ENCODE measurements around the gene GSTK1. TPM values are rescaled to one million over a fixed set of nuclear protein-coding genes. Genes with fewer than 3 reads are reported as not detected.

GSTK1 gene
- total RNA-seq, 3 donors from 2014 or later: 196 to 242 (median 199) TPM

DNA sequence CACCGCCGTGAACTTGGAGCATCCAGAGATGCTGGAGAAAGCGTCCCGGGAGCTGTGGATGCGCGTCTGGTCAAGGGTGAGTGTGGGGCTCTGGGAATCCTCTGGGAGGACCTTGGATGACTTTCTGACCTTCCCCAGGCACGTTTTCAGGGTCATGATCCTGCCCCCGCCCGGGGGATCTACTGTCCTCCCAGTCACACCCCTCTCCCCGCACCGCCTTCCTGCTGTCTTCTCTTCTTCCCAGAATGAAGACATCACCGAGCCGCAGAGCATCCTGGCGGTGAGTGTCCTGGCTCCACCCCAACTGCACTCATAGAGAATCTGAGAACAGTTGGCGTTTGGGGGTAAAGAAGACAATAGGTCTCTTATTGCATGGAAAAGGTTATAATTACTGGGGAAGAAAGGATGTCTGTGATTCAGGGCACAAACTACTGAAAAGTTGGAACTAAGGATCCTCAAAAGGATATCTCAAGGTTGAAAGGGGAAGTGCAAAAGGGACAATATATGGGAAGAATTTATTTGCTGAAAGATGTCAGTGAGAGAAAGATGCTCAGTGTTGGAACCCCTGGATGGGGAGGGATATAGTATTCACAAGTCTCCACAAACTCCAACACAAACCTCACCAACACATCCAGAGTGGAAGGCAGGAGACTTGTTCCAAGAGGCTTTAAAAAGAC, 1.9 kb downstream of the GSTK1 start:
- no peaks in the 10 kb centered on the region for H3K9me3 ChIP-seq
- peaks cover 0 to 9% of the 10 kb centered on the region in 2 donors for H3K4me1 ChIP-seq
- H3K4me3 ChIP-seq: peak overlapping the region in 1 of 3 donors; percentile 83
- peak overlapping the region; percentile 81 to 92 for H3K27ac ChIP-seq
- TF ChIP-seq, protein P1, sequence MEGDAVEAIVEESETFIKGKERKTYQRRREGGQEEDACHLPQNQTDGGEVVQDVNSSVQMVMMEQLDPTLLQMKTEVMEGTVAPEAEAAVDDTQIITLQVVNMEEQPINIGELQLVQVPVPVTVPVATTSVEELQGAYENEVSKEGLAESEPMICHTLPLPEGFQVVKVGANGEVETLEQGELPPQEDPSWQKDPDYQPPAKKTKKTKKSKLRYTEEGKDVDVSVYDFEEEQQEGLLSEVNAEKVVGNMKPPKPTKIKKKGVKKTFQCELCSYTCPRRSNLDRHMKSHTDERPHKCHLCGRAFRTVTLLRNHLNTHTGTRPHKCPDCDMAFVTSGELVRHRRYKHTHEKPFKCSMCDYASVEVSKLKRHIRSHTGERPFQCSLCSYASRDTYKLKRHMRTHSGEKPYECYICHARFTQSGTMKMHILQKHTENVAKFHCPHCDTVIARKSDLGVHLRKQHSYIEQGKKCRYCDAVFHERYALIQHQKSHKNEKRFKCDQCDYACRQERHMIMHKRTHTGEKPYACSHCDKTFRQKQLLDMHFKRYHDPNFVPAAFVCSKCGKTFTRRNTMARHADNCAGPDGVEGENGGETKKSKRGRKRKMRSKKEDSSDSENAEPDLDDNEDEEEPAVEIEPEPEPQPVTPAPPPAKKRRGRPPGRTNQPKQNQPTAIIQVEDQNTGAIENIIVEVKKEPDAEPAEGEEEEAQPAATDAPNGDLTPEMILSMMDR (IDR thresholded peaks at IDR 0.05): no peak
- TF ChIP-seq POLR2AphosphoS5 (IDR thresholded peaks at IDR 0.05): no peak
- TF ChIP-seq POLR2A (IDR thresholded peaks at IDR 0.05): no peak
- H3K27me3 ChIP-seq: no peaks in the 10 kb centered on the region
- H3K36me3 ChIP-seq: no peaks in the 10 kb centered on the region
- DNase-seq (ENCODE audit: low spot score in 2 of 2): no peak
- intact Hi-C loops (cut with DNase I; ENCODE audit: low total_unique reads): no loop called here

DNA sequence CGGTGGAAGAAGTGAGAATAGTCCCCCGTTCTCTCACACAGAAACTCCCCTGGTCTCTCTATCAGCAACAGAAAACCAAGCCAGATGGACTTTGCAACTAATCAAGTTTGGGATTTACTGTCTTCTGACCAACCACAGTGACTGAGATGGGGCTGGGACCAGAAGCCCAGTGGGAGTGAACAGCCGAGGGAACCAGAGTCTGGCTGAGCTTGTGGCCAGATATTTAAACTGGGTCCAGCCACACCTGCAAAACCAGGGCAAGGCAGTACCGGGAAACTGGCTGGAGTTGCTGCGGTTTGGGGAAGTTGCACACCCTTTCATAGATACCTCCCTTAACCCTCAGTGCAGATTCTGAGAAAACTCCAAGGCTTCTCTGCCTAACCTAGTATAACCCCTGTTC, 6.0 kb downstream of the GSTK1 start:
- intact Hi-C loops (cut with DNase I; ENCODE audit: low total_unique reads): no loop called here
- TF ChIP-seq POLR2A (IDR thresholded peaks at IDR 0.05) (no peak), POLR2AphosphoS5 (IDR thresholded peaks at IDR 0.05) (no peak)
- TF ChIP-seq, protein P1 (IDR thresholded peaks at IDR 0.05): no peak
- Histone ChIP-seq H3K36me3 (no peaks in the 10 kb centered on the region), H3K9me3 (no peaks in the 10 kb centered on the region), H3K27me3 (no peaks in the 10 kb centered on the region), H3K27ac (peak overlapping the region in 1 of 2 donors; percentile 40), H3K4me1 (peaks cover 0 to 8% of the 10 kb centered on the region in 2 donors), H3K4me3 (no peak overlapping the region)
- DNase-seq (ENCODE audit: low spot score in 2 of 2): no peak

DNA sequence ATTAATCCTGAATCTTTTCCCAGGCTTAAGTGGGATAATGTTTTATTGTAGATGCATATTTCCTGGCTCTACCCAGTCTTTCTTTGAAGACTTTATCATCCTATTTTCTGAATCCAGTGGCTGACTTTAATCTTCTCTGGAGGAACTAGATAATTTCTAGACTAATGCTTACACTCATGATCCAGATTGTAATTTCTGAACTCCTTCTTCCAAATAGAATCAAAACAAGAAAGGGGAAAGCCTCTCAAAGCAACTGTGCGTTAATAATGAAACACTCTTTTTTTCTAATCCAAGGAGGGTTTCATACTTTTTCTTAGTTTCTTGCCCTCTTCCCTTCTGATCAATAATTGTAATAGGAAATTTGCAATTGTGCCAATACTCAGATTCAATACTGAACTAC, 8.0 kb downstream of the GSTK1 start:
- Histone ChIP-seq H3K4me1 (no peaks in the 10 kb centered on the region), H3K4me3 (no peak overlapping the region), H3K27ac (no peak overlapping the region), H3K36me3 (no peaks in the 10 kb centered on the region), H3K27me3 (no peaks in the 10 kb centered on the region), H3K9me3 (no peaks in the 10 kb centered on the region)
- intact Hi-C loops (cut with DNase I; ENCODE audit: low total_unique reads): no loop called here
- TF ChIP-seq, protein P1 (IDR thresholded peaks at IDR 0.05): no peak
- TF ChIP-seq POLR2A (IDR thresholded peaks at IDR 0.05): no peak
- TF ChIP-seq POLR2AphosphoS5 (IDR thresholded peaks at IDR 0.05): no peak
- DNase-seq (ENCODE audit: low spot score in 2 of 2): no peak

DNA sequence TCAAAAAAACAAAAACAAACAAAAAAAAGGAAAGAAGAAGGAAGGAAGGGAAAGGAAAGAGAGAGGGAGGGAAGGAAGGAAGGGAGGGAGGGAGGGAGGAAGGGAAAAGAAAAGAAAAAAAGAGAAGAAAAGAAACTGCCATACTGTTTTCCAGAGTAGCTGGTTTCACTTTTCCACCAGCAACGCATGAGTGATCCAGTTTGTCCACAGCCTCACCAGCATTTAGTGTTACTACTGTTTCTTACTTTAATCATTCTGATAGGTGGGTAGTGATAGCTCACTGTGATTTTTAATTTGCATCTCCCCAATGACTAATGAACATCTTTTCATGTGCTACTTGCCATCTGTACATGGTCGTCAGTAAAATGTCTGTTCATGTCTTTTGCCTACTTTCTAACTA, 9.6 kb downstream of the GSTK1 start:
- Histone ChIP-seq H3K4me3 (no peak overlapping the region), H3K9me3 (no peaks in the 10 kb centered on the region), H3K27ac (no peak overlapping the region), H3K4me1 (no peaks in the 10 kb centered on the region), H3K36me3 (no peaks in the 10 kb centered on the region), H3K27me3 (no peaks in the 10 kb centered on the region)
- no peak for DNase-seq (ENCODE audit: low spot score in 2 of 2)
- TF ChIP-seq POLR2A (IDR thresholded peaks at IDR 0.05) (no peak), POLR2AphosphoS5 (IDR thresholded peaks at IDR 0.05) (no peak)
- TF ChIP-seq, protein P1 (IDR thresholded peaks at IDR 0.05): no peak
- intact Hi-C loops (cut with DNase I; ENCODE audit: low total_unique reads): no loop called here

DNA sequence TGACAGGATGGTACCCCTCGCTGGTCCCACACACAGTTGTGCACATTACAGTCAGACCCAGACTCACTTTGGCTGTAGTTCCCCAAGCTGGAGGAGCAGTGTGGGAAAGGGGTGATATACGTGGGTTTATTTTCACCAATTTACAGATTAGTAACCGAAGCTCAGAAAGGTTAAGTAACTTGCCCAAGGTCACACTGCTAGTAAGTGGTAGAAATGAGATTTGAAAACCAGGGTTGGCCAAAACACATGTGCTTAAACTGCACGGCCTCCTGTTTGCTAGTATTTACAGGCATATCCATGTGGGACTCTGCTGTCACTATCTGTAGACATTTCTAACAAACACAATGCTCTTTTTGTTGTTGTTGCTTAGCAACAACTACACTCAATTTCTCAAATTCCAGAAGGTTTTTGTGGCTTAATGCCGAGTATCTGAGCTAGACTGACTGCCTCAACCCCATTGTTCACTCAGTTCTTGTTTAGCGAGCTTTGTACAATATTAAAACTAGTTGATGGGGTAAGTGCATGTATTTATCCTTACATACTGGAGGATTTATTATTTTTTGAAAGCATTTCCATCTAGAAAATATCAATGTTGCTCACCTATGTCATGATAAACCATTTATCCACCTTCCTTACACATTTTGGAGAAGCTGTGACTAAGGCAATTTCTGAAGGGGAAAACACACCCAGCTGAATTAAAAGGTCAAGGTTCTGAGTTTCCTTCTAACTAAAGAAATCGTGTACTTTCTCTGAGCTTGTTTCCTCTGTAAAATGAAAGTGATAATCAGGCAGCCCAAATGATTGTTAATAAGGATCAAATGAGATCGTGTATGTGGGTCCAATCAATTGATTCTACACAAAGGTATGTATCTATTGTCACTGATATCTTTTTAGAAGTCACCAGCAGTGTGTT, 16.2 kb downstream of the GSTK1 start:
- Histone ChIP-seq H3K27ac (peak overlapping the region; percentile 84 to 89), H3K9me3 (no peaks in the 10 kb centered on the region), H3K4me3 (no peak overlapping the region), H3K4me1 (peaks cover 0 to 9% of the 10 kb centered on the region in 2 donors), H3K36me3 (no peaks in the 10 kb centered on the region), H3K27me3 (no peaks in the 10 kb centered on the region)
- intact Hi-C loops (cut with DNase I; ENCODE audit: low total_unique reads): no loop called here
- TF ChIP-seq, protein P1 (IDR thresholded peaks at IDR 0.05): no peak
- TF ChIP-seq POLR2AphosphoS5 (IDR thresholded peaks at IDR 0.05): no peak
- TF ChIP-seq POLR2A (IDR thresholded peaks at IDR 0.05): no peak
- no peak for DNase-seq (ENCODE audit: low spot score in 2 of 2)
